H9 (cell line): ENCODE results near the gene PPP1R2B. TPM values are rescaled to one million over a fixed set of nuclear protein-coding genes. Genes with fewer than 3 reads are reported as not detected.

Source experiments
- DNase-seq: peaks from one replicate; pipeline ENCODE4 v3.0.0-alpha.2; 2017
- H2AFZ ChIP-seq: one replicate; pipeline ENCODE4 v1.6.1; 2013; ENCODE audit warnings: mild to moderate bottlenecking, low read length, control low read depth, moderate library complexity
- H2AK5ac ChIP-seq: 2 replicates; pipeline ENCODE4 v1.6.1; 2013; ENCODE audit warnings: low read length, control low read depth, mixed read lengths; ENCODE audit not compliant: insufficient read length
- H2BK120ac ChIP-seq: one replicate; pipeline ENCODE4 v1.6.1; 2013; ENCODE audit warnings: low read depth, mild to moderate bottlenecking, low read length, control low read depth, inconsistent platforms; ENCODE audit not compliant: poor library complexity, severe bottlenecking
- H2BK12ac ChIP-seq: 2 replicates; pipeline ENCODE4 v1.6.1; 2013; ENCODE audit warnings: low read length, control low read depth, mixed read lengths, low read depth; ENCODE audit not compliant: insufficient read length
- H2BK15ac ChIP-seq: 2 replicates; pipeline ENCODE4 v1.6.1; 2013; ENCODE audit warnings: low read depth, low read length, control low read depth
- H2BK20ac ChIP-seq: one replicate; pipeline ENCODE4 v1.6.1; 2013; ENCODE audit warnings: low read depth, mild to moderate bottlenecking, low read length, control low read depth, inconsistent platforms; ENCODE audit not compliant: poor library complexity, severe bottlenecking
- H2BK5ac ChIP-seq: 2 replicates; pipeline ENCODE4 v1.6.1; 2013; ENCODE audit warnings: low read length, control low read depth, mixed read lengths; ENCODE audit not compliant: insufficient read length
- H3K14ac ChIP-seq: 2 replicates; pipeline ENCODE4 v1.6.1; 2013; ENCODE audit warnings: low read length, control low read depth; ENCODE audit not compliant: insufficient read depth
- H3K18ac ChIP-seq: 2 replicates; pipeline ENCODE4 v1.6.1; 2013; ENCODE audit warnings: low read depth, mild to moderate bottlenecking, mixed read lengths, low read length, control low read depth; ENCODE audit not compliant: insufficient read length
- H3K23ac ChIP-seq: 2 replicates; pipeline ENCODE4 v1.6.1; 2013; ENCODE audit warnings: low read length, control low read depth, mixed read lengths, low read depth; ENCODE audit not compliant: insufficient read length
- H3K23me2 ChIP-seq: 2 replicates; pipeline ENCODE4 v1.6.1; 2013; ENCODE audit warnings: low read depth, mild to moderate bottlenecking, mixed read lengths, low read length, control low read depth; ENCODE audit not compliant: insufficient read length, poor library complexity, severe bottlenecking
- H3K27ac ChIP-seq: 2 replicates; pipeline ENCODE4 v1.5.1; 2013; ENCODE audit warnings: low read length, control low read depth, mixed read lengths, low read depth; ENCODE audit not compliant: insufficient read length
- H3K27me3 ChIP-seq: 2 replicates; pipeline ENCODE4 v1.6.1; 2013; ENCODE audit warnings: low read length, control low read depth, inconsistent platforms; ENCODE audit not compliant: insufficient read depth
- H3K4ac ChIP-seq: 2 replicates; pipeline ENCODE4 v1.6.1; 2013; ENCODE audit warnings: low read depth, mild to moderate bottlenecking, control low read depth, inconsistent platforms, low read length, moderate library complexity
- H3K4me1 ChIP-seq: 2 replicates; pipeline ENCODE4 v1.6.1; 2013; ENCODE audit warnings: low read length, control low read depth, inconsistent platforms; ENCODE audit not compliant: insufficient read depth
- H3K4me2 ChIP-seq: 2 replicates; pipeline ENCODE4 v1.6.1; 2013; ENCODE audit warnings: low read length, control low read depth, mixed read lengths; ENCODE audit not compliant: insufficient read length, insufficient read depth
- H3K56ac ChIP-seq: 2 replicates; pipeline ENCODE4 v1.6.1; 2013; ENCODE audit warnings: low read depth, mild to moderate bottlenecking, mixed read lengths, low read length, control low read depth; ENCODE audit not compliant: insufficient read length
- H3K79me1 ChIP-seq: 2 replicates; pipeline ENCODE4 v1.6.1; 2013; ENCODE audit warnings: low read depth, mild to moderate bottlenecking, moderate library complexity, low read length, control low read depth, inconsistent platforms; ENCODE audit not compliant: insufficient read depth, poor library complexity, severe bottlenecking
- H3K79me2 ChIP-seq: 2 replicates; pipeline ENCODE4 v1.6.1; 2013; ENCODE audit warnings: low read length, control low read depth, inconsistent platforms; ENCODE audit not compliant: insufficient read depth
- H3K9ac ChIP-seq: 2 replicates; pipeline ENCODE4 v1.6.1; 2013; ENCODE audit warnings: low read length, control low read depth, mixed read lengths; ENCODE audit not compliant: insufficient read length; ENCODE audit errors: extremely low read depth
- H3K9me3 ChIP-seq: one replicate; pipeline ENCODE4 v1.6.1; 2013; ENCODE audit warnings: low read depth, low read length, inconsistent platforms; ENCODE audit not compliant: control insufficient read depth
- H3T11ph ChIP-seq: one replicate; pipeline ENCODE4 v1.6.1; 2013; ENCODE audit warnings: mild to moderate bottlenecking, low read length, control low read depth, inconsistent platforms
- H4K20me1 ChIP-seq: one replicate; pipeline ENCODE4 v1.6.1; 2013; ENCODE audit not compliant: control insufficient read depth, insufficient read length, insufficient read depth
- H4K5ac ChIP-seq: 2 replicates; pipeline ENCODE4 v1.6.1; 2013; ENCODE audit warnings: low read depth, mild to moderate bottlenecking, mixed read lengths, low read length, control low read depth; ENCODE audit not compliant: insufficient read length
- H4K8ac ChIP-seq: replicated peaks from 2 replicates; pipeline ENCODE4 v1.6.1; 2013; ENCODE audit warnings: low read length, control low read depth, mixed read lengths, low read depth; ENCODE audit not compliant: insufficient read length
- H4K91ac ChIP-seq: 2 replicates; pipeline ENCODE4 v1.6.1; 2013; ENCODE audit warnings: low read depth, mild to moderate bottlenecking, moderate library complexity, mixed read lengths, low read length, control low read depth; ENCODE audit not compliant: insufficient read length
- H3K27ac Mint-ChIP-seq, 3 experiments: 2 replicates in 2 of 3; 3 replicates in 1 of 3; pipeline ENCODE4 v1.8.0; 2020 to 2021; ENCODE audit warnings: mixed read lengths in 3 of 3, mild to moderate bottlenecking in 1 of 3, moderate library complexity in 1 of 3
- H3K27me3 Mint-ChIP-seq: 2 replicates; pipeline ENCODE4 v1.8.0; 2021; ENCODE audit warnings: low read depth, mild to moderate bottlenecking, moderate library complexity, mixed read lengths
- H3K36me3 Mint-ChIP-seq, 3 experiments: 2 replicates in 2 of 3; 3 replicates in 1 of 3; pipeline ENCODE4 v1.8.0; 2020 to 2021; ENCODE audit warnings: low read depth in 3 of 3, mixed read lengths in 3 of 3; ENCODE audit not compliant: insufficient read depth in 1 of 3
- H3K4me1 Mint-ChIP-seq, 2 experiments: 2 replicates each; pipeline ENCODE4 v1.8.0; 2020; ENCODE audit warnings: mixed read lengths in 2 of 2
- H3K4me3 Mint-ChIP-seq, 2 experiments: 2 replicates in 1 of 2; 3 replicates in 1 of 2; pipeline ENCODE4 v1.8.0; 2020 to 2021; ENCODE audit warnings: mild to moderate bottlenecking in 2 of 2, mixed read lengths in 2 of 2, moderate library complexity in 1 of 2
- H3K9me3 Mint-ChIP-seq, 2 experiments: 2 replicates in 1 of 2; 3 replicates in 1 of 2; pipeline ENCODE4 v1.8.0; 2020; ENCODE audit warnings: mild to moderate bottlenecking in 2 of 2, mixed read lengths in 2 of 2, moderate library complexity in 1 of 2
- CTCF ChIP-seq: fragments of 200-600 bp; sonication (generic); conservative IDR thresholded peaks from 3 replicates; pipeline ENCODE4 v1.8.0; 2021; ENCODE audit warnings: antibody characterized with exemption, mild to moderate bottlenecking
- WGBS: extraction: QIAGEN DNeasy Blood & Tissue Kit; methylation state at CpG from one replicate; pipeline ENCODE4 v1.1.7; 2013; ENCODE audit warnings: missing lambda C conversion rate, low lambda C conversion rate, mixed read lengths; ENCODE audit not compliant: insufficient read length; ENCODE audit errors: extremely low coverage; 5-methylcytosine and 5-hydroxymethylcytosine counted together
- total RNA-seq: library from RNA; stranded (reverse); gene quantifications from 2 replicates; pipeline ENCODE4 v1.2.1, GENCODE V29; 2021

PPP1R2B gene
- total RNA-seq, 1 experiment from 2014 or later, result not detected

DNA sequence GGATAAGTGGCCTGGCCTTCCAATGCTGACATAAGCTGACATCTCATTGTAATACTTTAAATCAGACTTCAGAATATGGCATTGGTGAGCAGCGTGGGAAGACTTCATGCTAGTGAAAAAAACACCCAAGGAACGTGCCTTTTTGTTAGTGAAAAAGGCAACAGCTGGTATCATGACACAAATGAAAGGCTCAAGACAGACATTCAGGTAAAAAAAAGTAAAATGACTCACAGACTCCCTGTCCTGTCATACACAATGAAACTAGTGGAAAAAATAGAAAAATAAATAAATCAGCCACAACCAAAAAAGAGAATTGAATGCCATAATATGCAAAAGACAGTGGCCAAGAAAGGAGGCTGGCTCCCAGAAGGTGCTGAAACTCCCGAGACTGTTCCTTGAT, 24.4 kb upstream of the PPP1R2B start:
- H3K36me3 Mint-ChIP-seq, result peaks cover 0 to 8% (median 3%) of the 10 kb centered on the region in 3 experiments; a peak in 2 of 7 replicates
- WGBS, result no CpG with 5 or more reads among the region's 3 CpGs
- H3K23me2 ChIP-seq, result no peaks in the 10 kb centered on the region

More for the DNA sequence above, 24.4 kb upstream of the PPP1R2B start:
- Histone ChIP-seq H2AFZ (no peak overlapping the region), H3K4ac (no peak overlapping the region), H2BK5ac (no peak overlapping the region), H3K4me1 (peaks cover 2% of the 10 kb centered on the region; the same call in 1 of the 2 replicates), H3K23ac (no peak overlapping the region), H2BK20ac (no peak overlapping the region), H2BK12ac (no peak overlapping the region), H2BK15ac (no peak overlapping the region), H3K9me3 (no peaks in the 10 kb centered on the region), H3K14ac (no peak overlapping the region), H3K4me2 (no peak overlapping the region), H3K9ac (no peak overlapping the region), H3T11ph (no peak overlapping the region), H4K20me1 (no peaks in the 10 kb centered on the region), H3K27ac (no peak overlapping the region), H2AK5ac (no peak overlapping the region), H3K56ac (no peak overlapping the region), H4K8ac (no peak overlapping the region), H3K27me3 (no peaks in the 10 kb centered on the region), H3K18ac (no peak overlapping the region), H3K79me2 (no peaks in the 10 kb centered on the region), H4K5ac (no peak overlapping the region), H2BK120ac (no peak overlapping the region), H3K79me1 (no peaks in the 10 kb centered on the region), H4K91ac (no peak overlapping the region)
- TF ChIP-seq CTCF, result no peak
- H3K27me3 Mint-ChIP-seq, result no peaks in the 10 kb centered on the region
- peak overlapping the region in 1 of 3 experiments; percentile 31; a peak in 1 of 7 replicates for H3K27ac Mint-ChIP-seq
- no peak overlapping the region for H3K4me3 Mint-ChIP-seq
- peaks cover 7 to 8% of the 10 kb centered on the region in 2 experiments; a peak in 3 of 5 replicates for H3K9me3 Mint-ChIP-seq
- peaks cover 7 to 20% of the 10 kb centered on the region in 2 experiments; a peak in 3 of 4 replicates for H3K4me1 Mint-ChIP-seq
- no peak for DNase-seq
